Esophagus muscularis mucosa (tissue), 4 donors: ENCODE measurements around the gene DIAPH3. TPM values are rescaled to one million over a fixed set of nuclear protein-coding genes. Genes with fewer than 3 reads are reported as not detected.

Experiments used
- DNase-seq: peaks from one replicate; pipeline ENCODE4 v3.0.0-alpha.2; 2017; ENCODE audit errors: extremely low spot score
- H3K27ac ChIP-seq, 4 donors: fragments of 200-600 bp; sonication (generic); replicated peaks in 1 of 4; 1 replicate in 3 of 4; 2 replicates in 1 of 4; pipeline ENCODE4 v1.5.1; 2016 to 2019; ENCODE audit warnings: mild to moderate bottlenecking in 1 of 4
- H3K27me3 ChIP-seq, 4 donors: fragments of 200-600 bp; sonication (generic); one replicate each; pipeline versions ENCODE4 v1.5.1 to v1.6.0; 2016 to 2019
- H3K36me3 ChIP-seq, 4 donors: fragments of 200-600 bp; sonication (generic); one replicate each; pipeline ENCODE4 v1.5.1; 2016 to 2019
- H3K4me1 ChIP-seq, 4 donors: fragments of 200-600 bp; sonication (generic); one replicate each; pipeline ENCODE4 v1.5.1; 2016 to 2019
- H3K4me3 ChIP-seq, 4 donors: fragments of 200-600 bp; sonication (generic); 1 replicate in 2 of 4; 2 replicates in 2 of 4; pipeline ENCODE4 v1.5.1; 2016 to 2019; ENCODE audit warnings: mild to moderate bottlenecking in 4 of 4, moderate library complexity in 1 of 4
- H3K9me3 ChIP-seq, 4 donors: fragments of 200-600 bp; sonication (generic); 1 replicate in 3 of 4; 2 replicates in 1 of 4; pipeline ENCODE4 v1.5.1; 2016 to 2019
- CTCF ChIP-seq, 3 experiments: fragments of 200-600 bp in 2 of 3; fragments of 450-650 bp in 1 of 3; sonication (generic) in 2 of 3; IDR thresholded peaks; one replicate each; pipeline ENCODE4 v1.5.1; 2017 to 2019; ENCODE audit warnings: antibody characterized with exemption in 3 of 3, mild to moderate bottlenecking in 2 of 3, moderate library complexity in 1 of 3
- EP300 ChIP-seq: sonication (generic); formaldehyde crosslinking; IDR thresholded peaks from one replicate; pipeline ENCODE4 v1.6.1; 2017; ENCODE audit warnings: antibody characterized with exemption
- POLR2A ChIP-seq: fragments of 450-650 bp; IDR thresholded peaks from one replicate; pipeline ENCODE4 v1.6.1; 2017; ENCODE audit warnings: antibody characterized with exemption, moderate library complexity, mild to moderate bottlenecking, low read depth
- POLR2AphosphoS5 ChIP-seq, 2 donors: sonication (generic); formaldehyde crosslinking; IDR thresholded peaks; one replicate each; pipeline ENCODE4 v1.6.1; 2017; ENCODE audit warnings: antibody characterized with exemption in 2 of 2
- WGBS: methylation state at CpG from one replicate; pipeline ENCODE4 v1.1.5; 2018; 5-methylcytosine and 5-hydroxymethylcytosine counted together
- intact Hi-C: fragments of 100-400 bp; cut with DNase I; formaldehyde crosslinking; loops from one replicate; pipeline ENCODE4 v1.15.1; 2023
- total RNA-seq, 4 donors: library from RNA; depleted of rRNA; stranded (reverse); fragments of >200 nt; gene quantifications; one replicate each; pipeline versions ENCODE4 v1.1.0 to v1.2.1, GENCODE V29; 2016

DIAPH3 gene
- total RNA-seq, 4 donors from 2014 or later = under 0.01 to 1.0 (median 0.41) TPM

GRCh38 chr13:60152904-60153303, 10.8 kb downstream of the DIAPH3 start:
- H3K4me3 ChIP-seq = no peak overlapping the region
- no peaks in the 10 kb centered on the region for H3K9me3 ChIP-seq
- no peak overlapping the region for H3K27ac ChIP-seq
- no peaks in the 10 kb centered on the region for H3K4me1 ChIP-seq
- intact Hi-C loops = no loop called here
- TF ChIP-seq POLR2AphosphoS5 (IDR thresholded peaks at IDR 0.05) (no peak), POLR2A (no peak), EP300 (no peak), CTCF (IDR thresholded peaks at IDR 0.05) (no peak)
- no peak for DNase-seq
- H3K27me3 ChIP-seq = no peaks in the 10 kb centered on the region
- H3K36me3 ChIP-seq = no peaks in the 10 kb centered on the region

GRCh38 chr13:60152114-60152513, 11.6 kb downstream of the DIAPH3 start:
- Histone ChIP-seq H3K9me3 (no peaks in the 10 kb centered on the region), H3K4me1 (no peaks in the 10 kb centered on the region), H3K4me3 (no peak overlapping the region), H3K36me3 (no peaks in the 10 kb centered on the region), H3K27me3 (no peaks in the 10 kb centered on the region), H3K27ac (no peak overlapping the region)
- intact Hi-C loops = no loop called here
- DNase-seq = no peak
- TF ChIP-seq CTCF (IDR thresholded peaks at IDR 0.05) = no peak
- TF ChIP-seq EP300 = no peak
- TF ChIP-seq POLR2AphosphoS5 (IDR thresholded peaks at IDR 0.05) = no peak
- no peak for TF ChIP-seq POLR2A

GRCh38 chr13:60150538-60150937, 13.2 kb downstream of the DIAPH3 start:
- TF ChIP-seq EP300 (no peak), POLR2A (no peak), CTCF (IDR thresholded peaks at IDR 0.05) (no peak), POLR2AphosphoS5 (IDR thresholded peaks at IDR 0.05) (no peak)
- no peaks in the 10 kb centered on the region for H3K9me3 ChIP-seq
- H3K4me3 ChIP-seq = no peak overlapping the region
- H3K27me3 ChIP-seq = no peaks in the 10 kb centered on the region
- 100% methylated on average over 2 of the region's 2 CpGs for WGBS
- H3K4me1 ChIP-seq = no peaks in the 10 kb centered on the region
- intact Hi-C loops = no loop called here
- no peak for DNase-seq
- no peaks in the 10 kb centered on the region for H3K36me3 ChIP-seq
- H3K27ac ChIP-seq = no peak overlapping the region

- intact Hi-C loops = no loop called here
- no peak for TF ChIP-seq POLR2A
- no peak for TF ChIP-seq CTCF (IDR thresholded peaks at IDR 0.05)
- no peak for DNase-seq
- no peaks in the 10 kb centered on the region for H3K9me3 ChIP-seq
- no peaks in the 10 kb centered on the region for H3K36me3 ChIP-seq
- H3K4me3 ChIP-seq = no peak overlapping the region
- no peaks in the 10 kb centered on the region for H3K4me1 ChIP-seq
- no peak overlapping the region for H3K27ac ChIP-seq
- WGBS = 84% methylated on average over 4 of the region's 4 CpGs
- no peaks in the 10 kb centered on the region for H3K27me3 ChIP-seq
These were observed 14.8 kb downstream of the DIAPH3 start for GRCh38 chr13:60148918-60149317.

- H3K36me3 ChIP-seq = no peaks in the 10 kb centered on the region
- no peaks in the 10 kb centered on the region for H3K9me3 ChIP-seq
- TF ChIP-seq EP300 (no peak), POLR2AphosphoS5 (IDR thresholded peaks at IDR 0.05) (no peak), POLR2A (no peak), CTCF (IDR thresholded peaks at IDR 0.05) (no peak)
- intact Hi-C loops = no loop called here
- no peak for DNase-seq
- no peaks in the 10 kb centered on the region for H3K4me1 ChIP-seq
- no peak overlapping the region for H3K4me3 ChIP-seq
- no peaks in the 10 kb centered on the region for H3K27me3 ChIP-seq
- H3K27ac ChIP-seq = no peak overlapping the region
These were observed 16.4 kb downstream of the DIAPH3 start for GRCh38 chr13:60147361-60147760.
